RKO (cell line): Measurements from ENCODE around the gene ISM2.
"Not testable (repeated sequence)": the region's sequence is repeated elsewhere in the genome, so short reads cannot be mapped to it uniquely, and the experiment has no call there.

Experiments
- DNase-seq: peaks from one replicate; pipeline ENCODE4 v3.0.0-alpha.2; 2016; ENCODE audit warnings: low spot score

The ISM2 gene

DNA sequence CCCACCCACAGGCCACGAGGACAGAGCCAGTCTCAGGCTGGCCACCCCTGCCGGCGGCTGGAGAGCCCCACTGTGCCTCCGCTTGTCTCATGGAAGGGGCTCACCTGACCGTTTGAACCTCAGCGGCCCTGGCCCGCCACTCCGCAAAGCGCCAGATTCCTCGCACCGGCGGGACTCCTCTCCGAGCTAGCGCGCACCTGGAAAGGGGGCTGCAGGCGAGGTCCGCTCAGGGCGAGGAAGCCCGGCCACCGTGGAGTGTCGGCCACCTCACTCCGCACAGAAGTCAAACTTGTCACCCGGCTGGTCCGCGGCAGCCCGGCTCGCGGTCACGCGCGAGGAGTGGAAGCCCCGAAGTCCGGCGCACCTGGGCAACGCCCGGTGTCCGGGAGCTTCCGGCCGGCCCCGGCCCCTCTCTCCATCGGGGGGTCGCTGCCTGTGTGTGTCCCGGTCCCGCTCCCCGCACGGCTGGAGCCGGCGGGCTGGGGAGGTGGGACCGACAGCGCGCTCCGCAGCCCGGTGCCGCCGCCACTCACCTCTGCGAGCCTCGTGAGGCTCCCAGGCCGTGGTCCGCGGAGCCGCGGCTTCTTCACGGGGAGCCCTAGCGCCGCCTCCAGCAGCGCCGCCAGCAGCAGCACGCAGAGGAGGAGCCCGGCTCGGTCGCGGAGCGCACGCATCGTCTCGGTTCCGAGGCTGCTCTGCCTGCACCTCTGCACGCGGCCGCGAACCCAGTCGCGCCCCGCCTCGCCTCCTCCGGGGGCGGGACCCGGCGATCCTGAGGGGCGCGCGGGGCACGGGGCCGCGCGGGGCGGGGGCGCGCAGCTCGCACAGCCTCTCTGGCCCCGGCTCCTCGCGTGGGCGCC, at the start of gene ISM2:
Gene ISM2 (minus strand): TSS at position 697 of the 860 bp plus-strand sequence. CDS start 23 bp downstream, at position 674.
- DNase-seq: no peak

DNA sequence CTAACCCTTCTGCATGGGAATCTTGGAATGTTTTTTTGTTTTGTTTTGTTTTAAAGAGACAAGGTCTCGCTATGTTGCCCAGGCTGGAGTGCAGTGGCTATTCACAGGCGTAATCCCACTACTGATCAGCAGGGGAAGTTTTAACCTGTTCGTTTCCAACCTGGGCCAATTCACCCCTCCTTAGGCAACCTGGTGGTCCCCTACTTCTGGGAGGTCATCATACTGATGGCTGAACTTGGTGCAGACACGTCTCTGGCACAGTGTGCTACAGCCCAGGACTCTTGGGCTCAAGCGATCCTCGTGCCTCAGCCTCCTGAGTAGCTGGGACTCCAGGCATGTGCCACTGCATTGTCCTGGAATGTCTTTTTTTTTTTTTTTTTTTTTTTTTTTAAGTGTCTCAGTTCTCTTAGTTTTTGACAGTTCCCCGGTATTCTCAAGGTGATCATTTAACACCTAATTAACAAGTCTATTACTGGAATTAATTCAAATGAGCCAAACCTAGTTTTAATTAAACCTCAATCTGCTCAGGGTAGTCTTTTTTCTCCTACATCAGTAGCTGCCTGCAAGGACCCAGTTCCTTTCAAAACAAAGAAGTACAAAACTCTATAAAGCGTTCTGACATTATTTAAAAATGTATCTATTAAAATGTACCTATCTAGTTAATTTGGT, 49.0 kb upstream of the ISM2 start:
- DNase-seq: no peak

DNA sequence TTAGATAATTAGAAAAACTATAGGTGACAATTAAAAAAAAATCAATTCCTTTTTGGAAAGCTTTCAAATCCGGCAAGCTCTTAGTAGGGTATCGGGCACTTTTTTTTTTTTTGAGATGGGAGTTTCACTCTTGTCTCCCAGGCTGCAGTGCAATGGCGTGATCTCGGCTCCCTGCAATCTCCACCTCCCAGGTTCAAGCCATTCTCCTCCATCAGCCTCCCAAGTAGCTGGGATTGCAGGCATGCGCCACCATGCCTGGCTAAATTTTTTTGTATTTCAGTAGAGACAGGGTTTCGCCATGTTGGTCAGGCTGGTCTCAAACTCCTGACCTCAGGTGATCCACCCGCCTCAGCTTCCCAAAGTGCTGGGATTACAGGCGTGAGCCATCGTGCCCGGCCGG, 46.6 kb upstream of the ISM2 start:
- not testable (repeated sequence) for DNase-seq

DNA sequence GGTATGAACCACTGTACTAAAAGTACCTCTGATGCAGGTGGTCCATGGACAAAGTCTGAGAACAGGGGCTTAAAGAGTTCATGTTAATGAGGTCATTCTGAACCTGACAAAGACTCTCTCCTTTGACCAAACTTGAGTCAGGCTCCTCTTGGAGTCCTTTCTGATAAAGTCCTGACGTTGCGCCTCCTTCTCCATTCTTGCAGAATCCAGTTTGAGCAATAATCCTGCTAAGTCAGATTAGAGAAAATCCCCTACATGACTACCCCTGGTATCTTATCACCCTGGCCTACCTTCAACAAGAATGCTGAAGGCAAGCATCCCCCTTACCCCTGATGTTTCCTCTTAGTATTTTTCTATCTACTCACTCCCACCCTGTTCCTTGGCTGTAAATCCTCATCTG, 46.0 kb upstream of the ISM2 start:
- no peak for DNase-seq

DNA sequence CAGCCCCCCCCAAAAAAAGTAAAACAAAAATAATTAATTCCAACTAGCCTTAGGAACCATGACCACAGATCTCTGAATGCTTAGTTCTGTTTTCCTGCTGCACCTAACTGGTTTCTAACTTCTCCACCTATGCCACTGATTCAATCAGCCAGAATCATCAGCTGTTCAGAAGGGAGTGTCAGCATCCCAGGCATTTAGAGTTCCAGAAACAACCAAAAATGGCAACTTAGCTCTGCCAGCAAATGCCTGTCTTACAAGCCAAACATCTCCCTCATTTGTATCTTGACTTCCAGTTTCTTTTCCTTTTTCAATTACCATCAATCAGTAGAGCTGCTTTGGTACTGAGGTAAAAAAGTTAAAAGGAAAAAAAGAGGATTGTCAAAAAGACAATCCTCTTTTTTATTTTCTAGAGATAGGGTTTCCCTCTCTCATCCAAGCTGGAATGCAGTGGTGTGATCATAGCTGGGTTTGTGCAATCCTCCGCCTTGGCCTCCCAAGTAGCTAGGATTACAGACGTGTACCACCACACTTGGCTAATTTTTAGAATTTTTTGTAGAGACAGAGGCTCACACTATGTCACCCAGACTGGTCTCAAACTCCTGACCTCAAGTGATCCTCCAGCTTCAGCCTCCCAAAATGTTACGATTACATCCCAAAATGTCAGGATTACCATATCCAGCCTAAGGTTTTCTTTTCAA, 45.2 kb upstream of the ISM2 start:
- DNase-seq: no peak

DNA sequence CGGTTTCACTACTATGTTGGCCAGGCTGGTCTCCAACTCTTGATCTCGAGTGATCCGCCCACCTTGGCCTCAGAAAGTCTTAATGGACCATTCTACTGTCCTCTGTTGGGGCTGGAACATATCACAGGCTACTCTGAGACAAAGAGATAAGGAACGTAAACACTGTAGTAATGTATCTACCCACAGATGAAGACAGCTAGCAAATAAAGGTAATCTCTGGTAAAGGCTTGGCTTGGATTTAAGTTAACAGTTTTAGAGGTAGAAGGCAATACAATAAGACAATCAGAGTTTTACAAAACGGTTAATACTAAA, 44.6 kb upstream of the ISM2 start:
- no peak for DNase-seq

DNA sequence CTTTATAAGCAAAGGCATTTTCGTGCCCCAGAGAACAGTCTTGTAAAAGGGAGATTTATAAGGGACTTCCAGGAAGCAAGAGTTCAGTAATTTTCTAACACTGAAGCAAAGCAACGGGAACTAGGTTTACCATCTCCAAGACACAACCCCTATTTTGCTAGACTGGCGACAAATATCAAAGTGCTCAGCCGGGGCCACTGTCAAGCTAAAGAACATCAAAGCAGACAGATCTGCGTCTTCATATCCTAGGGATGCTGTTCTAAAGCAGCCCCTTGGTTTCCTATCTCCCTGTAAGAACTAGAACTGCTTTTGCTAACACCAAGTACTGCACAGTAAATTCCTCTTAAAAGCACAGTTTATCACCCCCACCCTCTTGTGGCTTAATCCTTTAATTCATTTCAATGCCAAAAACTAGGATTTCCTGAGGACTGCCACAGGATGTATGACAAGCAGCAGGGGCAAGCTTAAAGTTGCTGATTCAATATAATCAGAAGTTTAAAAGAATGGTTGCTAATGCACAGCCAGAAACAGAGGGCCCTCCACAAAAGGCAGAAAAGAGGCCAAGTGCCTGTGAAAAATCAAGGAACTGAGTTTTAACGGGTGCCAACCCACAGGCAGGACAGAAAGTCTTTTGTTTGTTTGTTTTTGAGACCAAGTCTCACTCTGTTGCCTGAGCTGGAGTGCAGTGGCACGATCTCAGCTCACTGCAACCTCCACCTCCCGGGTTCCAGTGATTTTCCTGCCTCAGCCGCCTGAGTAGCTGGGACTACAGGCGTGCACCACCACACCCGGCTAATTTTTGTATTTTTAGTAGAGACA, 44.0 kb upstream of the ISM2 start:
- no peak for DNase-seq

DNA sequence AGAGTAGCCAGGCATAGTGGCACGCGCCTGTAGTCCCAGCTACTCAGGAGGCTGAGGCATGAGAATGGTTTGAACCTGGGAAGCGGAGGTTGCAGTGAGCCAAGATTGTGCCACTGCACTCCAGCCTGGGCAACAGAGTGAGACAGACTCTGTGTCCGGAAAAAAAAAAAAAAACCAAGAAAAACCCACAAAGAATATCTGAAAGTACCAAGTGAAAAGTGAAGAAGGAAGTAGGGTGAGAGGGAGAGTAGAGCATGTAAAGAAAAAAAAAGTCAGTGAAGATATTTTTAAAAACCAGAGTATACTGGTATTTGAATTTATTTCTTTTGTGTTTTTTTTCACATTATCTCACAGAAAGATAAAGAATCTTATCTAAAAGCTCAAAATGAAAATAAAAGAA, 43.3 kb upstream of the ISM2 start:
- DNase-seq: no peak

DNA sequence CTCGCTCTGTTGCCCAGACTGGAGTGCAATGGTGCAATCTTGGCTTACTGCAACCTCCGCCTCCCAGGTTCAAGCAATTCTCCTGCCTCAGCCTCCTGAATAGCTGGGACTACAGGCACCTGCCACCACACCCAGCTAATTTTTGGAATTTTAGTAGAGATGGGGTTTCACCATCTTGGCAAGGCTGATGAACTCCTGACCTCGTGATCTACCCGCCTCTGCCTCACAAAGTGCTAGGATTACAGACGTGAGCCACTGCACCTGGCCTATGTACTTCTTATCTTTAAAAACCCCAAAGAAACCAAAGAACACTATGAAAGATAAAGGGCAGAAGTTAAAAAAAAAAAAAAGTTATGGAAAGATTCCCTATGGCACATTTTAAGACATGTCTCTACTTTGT, 38.3 kb upstream of the ISM2 start:
- not testable (repeated sequence) for DNase-seq

DNA sequence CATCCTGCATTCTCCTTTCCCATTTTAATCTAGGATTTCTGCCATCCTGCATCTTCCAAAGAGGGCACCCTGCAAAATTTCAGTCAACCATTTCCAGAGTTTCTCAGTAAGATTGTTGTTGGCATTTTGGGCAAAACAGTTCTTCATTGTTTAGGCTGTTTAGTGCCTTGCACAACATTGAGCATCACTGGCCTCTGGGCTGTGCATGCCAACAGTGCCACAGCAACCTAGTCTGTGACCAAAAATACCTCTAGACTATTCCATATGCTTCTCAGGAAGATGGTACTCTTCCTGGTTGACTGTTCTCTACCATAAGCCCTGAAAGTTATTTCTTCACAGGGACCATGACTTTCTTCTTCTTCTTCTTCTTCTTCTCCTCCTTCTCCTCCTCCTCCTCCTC, 32.5 kb upstream of the ISM2 start:
- DNase-seq: no peak

DNA sequence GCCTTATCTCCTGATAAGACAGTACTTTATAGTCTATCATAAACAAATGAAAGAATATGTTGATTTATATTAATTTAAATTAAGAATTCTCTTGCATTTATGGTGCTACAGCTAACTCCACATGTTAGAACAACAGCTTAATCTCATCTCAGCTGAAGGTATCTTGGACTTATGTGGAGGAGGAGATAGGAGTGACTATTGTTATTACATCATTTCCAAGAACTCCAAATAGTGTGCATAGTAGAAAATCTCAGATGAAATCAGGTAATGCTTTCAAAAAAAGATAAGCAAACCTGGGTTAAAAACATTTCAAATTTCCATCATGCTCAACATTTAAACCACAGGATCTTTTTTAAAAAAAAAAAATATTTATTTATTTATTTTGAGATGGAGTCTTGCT, 31.3 kb upstream of the ISM2 start:
- DNase-seq: no peak

DNA sequence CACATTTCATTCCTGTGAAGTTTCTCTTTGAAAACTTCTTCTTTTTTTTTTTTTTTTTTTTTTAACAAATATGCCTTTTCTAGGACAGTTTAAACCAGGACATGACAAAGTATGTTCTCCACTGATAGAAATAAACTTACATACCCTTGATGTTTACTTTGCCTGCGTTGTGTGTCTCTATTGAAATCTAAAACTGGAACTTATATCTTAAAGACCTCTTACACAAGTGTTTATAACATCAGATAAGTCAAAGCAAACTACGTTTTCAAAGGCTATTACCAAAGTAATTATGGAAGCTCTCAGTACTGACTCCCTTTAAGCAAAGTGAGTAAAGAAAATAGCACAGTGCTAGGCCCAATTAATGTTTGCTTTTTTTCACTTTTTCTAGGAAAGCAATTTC, 30.6 kb upstream of the ISM2 start:
- no peak for DNase-seq

DNA sequence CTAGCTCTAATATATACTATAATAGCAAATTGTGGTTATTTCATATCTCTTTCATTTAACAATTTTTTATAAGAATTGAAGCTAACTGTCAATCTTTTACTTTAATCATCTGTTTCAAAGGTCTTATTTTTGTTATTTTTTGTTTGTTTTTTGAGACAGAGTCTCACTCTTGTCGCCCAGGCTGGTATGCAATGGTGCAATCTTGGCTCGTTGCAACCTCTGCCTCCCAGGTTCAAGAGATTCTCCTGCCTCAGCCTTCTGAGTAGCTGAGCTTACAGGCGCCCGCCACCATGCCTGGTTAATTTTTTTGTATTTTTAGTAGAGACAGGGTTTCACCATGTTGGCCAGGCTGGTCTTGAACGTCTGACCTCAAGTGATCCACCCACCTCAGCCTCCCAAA, 30.1 kb upstream of the ISM2 start:
- DNase-seq: not testable (repeated sequence)

DNA sequence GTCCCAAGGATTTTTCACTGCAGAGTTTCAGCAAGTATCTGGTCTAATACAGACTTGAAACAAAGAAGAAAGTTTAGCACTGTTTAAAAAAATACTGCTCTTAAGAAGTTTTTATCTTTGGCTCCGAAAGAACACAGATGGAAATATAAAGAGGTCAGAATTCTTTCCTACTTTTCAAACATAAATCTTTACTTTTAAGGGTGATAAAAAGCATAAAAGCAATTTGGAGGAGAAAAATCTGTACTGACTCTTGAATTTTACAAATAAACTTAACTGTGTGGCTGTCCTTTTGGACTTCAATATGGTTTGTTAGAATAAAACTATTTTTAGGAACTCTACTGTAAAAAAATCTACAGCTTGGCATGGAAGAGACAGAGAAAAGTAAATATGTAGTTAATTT, 27.6 kb upstream of the ISM2 start:
- no peak for DNase-seq

DNA sequence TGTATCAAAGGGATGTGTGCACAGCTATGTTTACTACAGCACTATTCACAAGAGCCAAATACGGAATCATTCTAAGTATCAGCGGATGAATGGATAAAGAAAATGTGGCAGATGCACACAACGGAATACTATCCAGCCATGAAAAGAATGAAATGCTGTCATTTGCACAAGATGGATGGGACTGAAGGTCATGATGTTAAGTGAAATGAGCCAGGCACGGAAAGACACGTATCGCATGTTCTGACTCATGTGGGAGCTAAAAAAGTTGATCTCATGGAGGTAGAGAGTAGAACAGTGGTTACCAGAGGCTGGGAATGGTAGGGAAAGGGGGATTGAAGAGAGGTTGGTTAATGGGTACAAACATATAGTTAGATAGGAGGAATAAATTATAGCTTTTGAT, 25.9 kb upstream of the ISM2 start:
- no peak for DNase-seq

DNA sequence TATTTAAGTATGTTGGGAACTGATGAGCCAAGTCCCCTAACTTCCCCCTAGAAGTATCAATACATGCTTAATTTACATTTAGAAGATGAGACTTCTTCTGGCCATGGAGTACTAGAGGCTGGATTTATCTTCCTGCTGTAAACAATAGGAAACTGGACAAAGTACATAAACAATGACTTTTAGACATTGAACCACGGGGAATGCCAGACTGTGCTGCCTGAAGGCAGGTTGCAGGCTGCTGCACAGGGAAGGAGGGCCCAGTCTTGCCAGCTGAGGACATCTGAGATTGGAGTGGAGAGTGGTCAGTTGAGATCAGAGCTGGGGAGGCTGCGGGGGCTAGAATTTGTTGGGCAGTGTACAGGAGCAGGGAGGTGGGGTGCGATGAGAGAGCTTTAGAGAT, 24.5 kb upstream of the ISM2 start:
- no peak for DNase-seq

DNA sequence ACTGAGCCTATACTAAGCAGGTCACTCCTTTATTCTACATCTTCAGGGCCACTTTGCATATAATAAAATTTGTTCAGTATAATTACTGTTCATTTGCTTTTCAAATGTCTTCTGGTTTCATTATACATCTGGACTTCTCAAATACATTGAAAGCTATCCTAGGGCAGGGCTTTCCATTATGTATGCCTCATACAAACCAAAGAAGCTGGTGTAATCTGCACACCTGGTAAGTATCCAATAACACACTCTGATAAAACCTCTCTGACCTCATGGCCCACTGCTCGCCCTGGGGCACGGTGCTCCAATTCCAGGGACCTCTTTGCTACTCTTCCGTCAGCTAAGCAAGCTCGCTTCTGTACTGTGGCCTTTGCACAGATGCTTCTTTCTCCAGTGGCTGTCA, 21.9 kb upstream of the ISM2 start:
- DNase-seq: no peak

DNA sequence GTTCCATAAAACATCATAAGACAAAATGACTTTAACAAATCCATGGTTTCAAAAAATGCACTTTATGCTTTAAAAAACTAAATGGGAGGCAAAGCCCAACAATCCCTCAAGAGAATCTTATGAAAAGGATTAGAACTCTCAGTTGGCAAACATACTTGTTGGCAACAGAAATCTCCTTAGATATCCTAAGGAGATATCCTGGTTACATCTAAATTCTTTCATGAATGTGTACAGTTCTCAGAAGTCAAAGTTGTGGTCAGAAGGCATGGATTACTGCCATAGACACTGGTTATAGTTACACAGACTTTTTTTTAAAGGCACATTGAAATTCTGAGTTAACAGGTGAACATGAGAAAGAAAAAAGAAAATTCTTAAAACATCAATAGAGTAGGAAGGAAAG, 17.5 kb upstream of the ISM2 start:
- no peak for DNase-seq

DNA sequence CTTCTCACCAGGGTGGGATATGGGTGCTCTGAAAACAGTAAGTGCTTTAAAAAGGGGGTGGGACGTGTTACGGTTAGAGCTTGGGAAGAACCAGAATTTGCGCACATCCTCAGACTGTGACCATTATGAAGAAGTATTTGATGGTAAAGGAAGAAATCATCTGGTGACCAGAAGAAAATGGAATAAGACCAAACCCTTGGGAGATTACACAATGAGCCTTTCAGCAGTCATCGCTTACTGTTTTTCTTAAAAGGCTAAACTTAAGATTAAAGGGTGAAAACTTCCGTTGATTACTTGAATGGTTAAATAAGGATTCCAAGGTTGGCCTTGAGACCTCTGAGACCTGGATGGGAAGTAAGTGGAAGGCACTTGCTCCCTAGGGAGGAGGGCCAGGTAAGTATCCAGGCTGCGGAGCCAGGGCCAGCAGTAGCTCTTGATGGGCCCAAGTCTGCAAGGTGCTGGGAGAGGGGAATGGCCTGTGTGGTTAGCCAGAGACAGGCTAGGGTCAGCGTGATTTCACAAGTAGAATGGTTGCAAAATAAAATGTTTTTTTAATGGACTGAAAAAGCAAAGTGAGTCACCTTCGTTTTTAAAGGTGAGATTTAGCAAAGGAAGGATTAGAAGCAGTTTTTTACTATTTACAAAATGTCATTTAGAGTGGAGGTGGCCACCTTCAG, 13.0 kb upstream of the ISM2 start:
- DNase-seq: no peak

DNA sequence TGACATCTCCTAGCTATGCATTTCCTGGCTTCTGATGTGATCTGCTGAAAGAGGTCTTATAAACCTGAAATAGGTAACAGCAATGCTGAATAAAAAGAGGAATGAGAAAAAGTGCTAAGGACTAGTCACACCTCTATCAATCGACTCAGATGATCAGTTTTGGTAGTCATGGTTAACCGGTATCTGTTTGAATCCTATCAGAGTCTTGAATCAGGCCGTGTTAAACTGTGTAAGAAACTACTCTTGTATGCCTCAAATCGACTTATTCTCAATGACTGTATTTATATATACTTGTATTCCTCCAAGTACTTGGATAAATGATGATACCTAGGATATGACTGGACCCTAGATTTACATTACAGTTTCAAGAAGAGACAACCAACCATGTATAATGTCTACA, 10.8 kb upstream of the ISM2 start:
- no peak for DNase-seq

DNA sequence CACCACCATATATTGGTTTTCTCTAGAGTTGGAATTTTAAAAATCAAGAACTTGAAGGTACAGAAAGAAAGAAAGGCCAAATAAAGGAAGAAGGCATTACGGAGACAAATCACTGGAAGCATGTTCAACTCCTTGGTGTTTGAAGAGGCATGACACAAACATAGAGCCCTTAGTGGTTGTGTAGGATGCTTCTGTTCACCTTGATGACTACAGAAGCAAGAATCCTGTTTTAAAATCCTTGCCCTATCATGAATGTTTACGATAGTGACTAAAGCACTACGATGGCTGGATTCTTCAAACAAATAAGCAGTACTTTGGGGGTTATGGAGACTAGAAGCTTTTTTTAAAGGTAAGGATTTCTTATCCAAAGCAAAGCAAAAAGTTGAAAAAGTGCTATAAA, 10.3 kb upstream of the ISM2 start:
- DNase-seq: no peak

DNA sequence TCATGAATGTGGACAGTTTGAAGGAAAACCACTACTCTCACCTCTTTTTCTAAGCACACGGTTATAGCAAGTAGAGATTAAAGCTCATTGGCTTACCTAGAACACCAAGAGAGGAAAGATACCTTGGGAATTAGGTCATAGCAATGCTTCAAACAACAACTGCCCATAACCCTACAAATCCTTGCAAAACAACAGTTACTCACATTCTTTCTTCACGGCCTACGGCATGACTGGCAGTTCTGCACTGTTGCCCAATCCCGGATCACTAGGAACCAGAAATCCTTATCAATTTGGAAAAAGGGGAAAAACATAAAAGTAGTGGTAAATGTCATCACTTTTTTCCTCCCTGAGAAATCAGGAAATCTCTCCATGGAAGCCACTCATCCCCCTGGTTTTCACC, 9.6 kb upstream of the ISM2 start:
- no peak for DNase-seq
